Activated T-helper 1 cell treated with anti-CD3 and anti-CD28 coated beads, Interleukin-12 subunit alpha, Interleukin-12 subunit beta, Interleukin-2, Interleukin-4 antibody, amounts not matched to agents 30 ng/mL and 10 ng/mL and 1 ng/mL, durations not matched to agents 14 hours and 24 hours and 36 hours (primary cell): ENCODE results near the gene MAP4K1. TPM values are rescaled to one million over a fixed set of nuclear protein-coding genes. Genes with fewer than 3 reads are reported as not detected.

Experiments
- DNase-seq: peaks from one replicate; pipeline ENCODE4 v3.0.0; 2021; ENCODE audit warnings: low spot score
- H3K27ac Mint-ChIP-seq: one replicate; pipeline ENCODE4 v1.8.0; 2021; ENCODE audit warnings: mild to moderate bottlenecking, mixed read lengths
- H3K27me3 Mint-ChIP-seq: one replicate; pipeline ENCODE4 v1.8.0; 2022; ENCODE audit warnings: mild to moderate bottlenecking, moderate library complexity, mixed read lengths; ENCODE audit not compliant: insufficient read depth
- H3K36me3 Mint-ChIP-seq: one replicate; pipeline ENCODE4 v1.8.0; 2021; ENCODE audit warnings: low read depth, mixed read lengths
- H3K4me1 Mint-ChIP-seq: one replicate; pipeline ENCODE4 v1.8.0; 2021; ENCODE audit warnings: low read depth, mixed read lengths
- H3K4me3 Mint-ChIP-seq: one replicate; pipeline ENCODE4 v1.8.0; 2021; ENCODE audit warnings: mild to moderate bottlenecking, moderate library complexity, mixed read lengths
- H3K9me3 Mint-ChIP-seq: one replicate; pipeline ENCODE4 v1.8.0; 2021; ENCODE audit warnings: mixed read lengths
- intact Hi-C: fragments of 100-400 bp; cut with micrococcal nuclease; formaldehyde crosslinking; loops from one replicate; pipeline ENCODE4 v1.15.1; 2024
- total RNA-seq: library from RNA; stranded (reverse); gene quantifications from 2 replicates; pipeline ENCODE4 v1.2.3, GENCODE V29; 2022

The MAP4K1 gene
- total RNA-seq, 1 donor from 2014 or later: 182 TPM

- Mint-ChIP-seq H3K27ac (peak overlapping the region; percentile 92), H3K36me3 (peaks cover 14% of the 10 kb centered on the region), H3K4me3 (peak overlapping the region; percentile 57), H3K9me3 (peaks cover 28% of the 10 kb centered on the region), H3K27me3 (peaks cover 7% of the 10 kb centered on the region), H3K4me1 (peaks cover 40% of the 10 kb centered on the region)
- intact Hi-C loops: loop anchor here (1.0 kb wide), 3 partner anchors 12 to 26 kb away; no protein-coding TSS in a partner anchor
- DNase-seq: peak; percentile 46
Observed at GRCh38 chr19:38538793-38539528, 78.8 kb downstream of the MAP4K1 start.

GRCh38 chr19:38538386-38538785 is 79.4 kb downstream of the MAP4K1 start:
- Mint-ChIP-seq H3K27ac (peak overlapping the region; percentile 92), H3K36me3 (peaks cover 14% of the 10 kb centered on the region), H3K4me3 (peak overlapping the region; percentile 57), H3K4me1 (peaks cover 37% of the 10 kb centered on the region), H3K27me3 (peaks cover 7% of the 10 kb centered on the region), H3K9me3 (peaks cover 28% of the 10 kb centered on the region)
- no peak for DNase-seq
- intact Hi-C loops: loop anchor here (1.0 kb wide), 2 partner anchors 23 to 27 kb away; no protein-coding TSS in a partner anchor

Other genes starting within 250 kb of the MAP4K1 start
- 292 and 298 TPM in 2 replicates for gene PSMD8, start 243.4 kb downstream of the MAP4K1 start, total RNA-seq
- gene GGN, start 229.9 kb downstream of the MAP4K1 start, total RNA-seq: 0.17 and 0.39 TPM in 2 replicates
- 2.2 and 2.6 TPM in 2 replicates for gene SPRED3, start 229.3 kb downstream of the MAP4K1 start, total RNA-seq
- gene FAM98C, start 214.9 kb downstream of the MAP4K1 start, total RNA-seq: 26.6 and 27.5 TPM in 2 replicates
- 1.5 and 1.8 TPM in 2 replicates for gene RASGRP4, start 191.7 kb downstream of the MAP4K1 start, total RNA-seq
- gene RYR1, start 184.3 kb downstream of the MAP4K1 start, total RNA-seq: 2.6 and 3.8 TPM in 2 replicates
- gene EIF3K, start 1.2 kb upstream of the MAP4K1 start, total RNA-seq: 309 and 326 TPM in 2 replicates
- gene ACTN4, start 29.7 kb upstream of the MAP4K1 start, total RNA-seq: 281 and 287 TPM in 2 replicates
- gene CAPN12, start 126.5 kb upstream of the MAP4K1 start, total RNA-seq: 1.1 and 2.5 TPM in 2 replicates
- gene LGALS7, start 155.6 kb upstream of the MAP4K1 start, total RNA-seq: not detected in 2 replicates
- gene LGALS7B, start 171.2 kb upstream of the MAP4K1 start, total RNA-seq: not detected in 2 replicates
- 1.1 and 1.3 TPM in 2 replicates for gene LGALS4, start 195.0 kb upstream of the MAP4K1 start, total RNA-seq
- gene ECH1, start 213.8 kb upstream of the MAP4K1 start, total RNA-seq: 125 and 132 TPM in 2 replicates
- gene HNRNPL, start 232.0 kb upstream of the MAP4K1 start, total RNA-seq: 632 and 659 TPM in 2 replicates